Epithelial cell of proximal tubule (primary cell): ENCODE results near the gene KLHDC7B. TPM values are rescaled to one million over a fixed set of nuclear protein-coding genes. Genes with fewer than 3 reads are reported as not detected.
A peak's percentile ranks its signal among the peaks of the same experiment; 100 is the strongest.

Experiments
- DNase-seq: peaks from one replicate; pipeline ENCODE4 v3.0.0-alpha.2; 2011; ENCODE audit warnings: low read depth
- H3K4me3 ChIP-seq: 2 replicates; pipeline ENCODE4 v1.5.1; 2011; ENCODE audit warnings: low read depth, mild to moderate bottlenecking, low read length
- total RNA-seq: library from RNA; depleted of rRNA; stranded (reverse); fragments of >200 nt; gene quantifications from 2 replicates; pipeline ENCODE4 v1.2.3, GENCODE V29; 2015
- TF ChIP-seq, protein P1 (sequence below): conservative IDR thresholded peaks from 2 replicates; pipeline ENCODE4 v1.5.1; 2012; ENCODE audit warnings: low read depth, mild to moderate bottlenecking, low read length

The KLHDC7B gene
- total RNA-seq, 1 donor from 2014 or later: not detected

DNA sequence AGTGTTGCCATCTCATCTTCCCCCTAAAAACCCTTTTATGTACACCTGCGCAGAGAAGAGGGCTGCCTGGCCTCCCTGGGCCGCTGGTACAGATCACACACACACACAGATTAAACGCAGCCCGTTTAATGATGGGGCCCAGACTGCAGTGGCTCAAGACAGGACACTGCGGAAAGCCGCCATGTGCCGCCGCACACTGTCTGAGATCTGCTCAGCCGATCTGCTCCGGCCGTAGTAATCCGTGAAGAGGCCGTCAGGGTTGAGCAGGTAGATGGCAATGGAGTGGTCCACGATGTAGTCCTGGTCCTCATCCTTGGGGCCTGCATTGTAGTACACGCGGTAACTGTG lies 22.3 kb upstream of the KLHDC7B start:
- DNase-seq: no peak
- no peak overlapping the region for H3K4me3 ChIP-seq
- TF ChIP-seq, protein P1, sequence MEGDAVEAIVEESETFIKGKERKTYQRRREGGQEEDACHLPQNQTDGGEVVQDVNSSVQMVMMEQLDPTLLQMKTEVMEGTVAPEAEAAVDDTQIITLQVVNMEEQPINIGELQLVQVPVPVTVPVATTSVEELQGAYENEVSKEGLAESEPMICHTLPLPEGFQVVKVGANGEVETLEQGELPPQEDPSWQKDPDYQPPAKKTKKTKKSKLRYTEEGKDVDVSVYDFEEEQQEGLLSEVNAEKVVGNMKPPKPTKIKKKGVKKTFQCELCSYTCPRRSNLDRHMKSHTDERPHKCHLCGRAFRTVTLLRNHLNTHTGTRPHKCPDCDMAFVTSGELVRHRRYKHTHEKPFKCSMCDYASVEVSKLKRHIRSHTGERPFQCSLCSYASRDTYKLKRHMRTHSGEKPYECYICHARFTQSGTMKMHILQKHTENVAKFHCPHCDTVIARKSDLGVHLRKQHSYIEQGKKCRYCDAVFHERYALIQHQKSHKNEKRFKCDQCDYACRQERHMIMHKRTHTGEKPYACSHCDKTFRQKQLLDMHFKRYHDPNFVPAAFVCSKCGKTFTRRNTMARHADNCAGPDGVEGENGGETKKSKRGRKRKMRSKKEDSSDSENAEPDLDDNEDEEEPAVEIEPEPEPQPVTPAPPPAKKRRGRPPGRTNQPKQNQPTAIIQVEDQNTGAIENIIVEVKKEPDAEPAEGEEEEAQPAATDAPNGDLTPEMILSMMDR: no peak

DNA sequence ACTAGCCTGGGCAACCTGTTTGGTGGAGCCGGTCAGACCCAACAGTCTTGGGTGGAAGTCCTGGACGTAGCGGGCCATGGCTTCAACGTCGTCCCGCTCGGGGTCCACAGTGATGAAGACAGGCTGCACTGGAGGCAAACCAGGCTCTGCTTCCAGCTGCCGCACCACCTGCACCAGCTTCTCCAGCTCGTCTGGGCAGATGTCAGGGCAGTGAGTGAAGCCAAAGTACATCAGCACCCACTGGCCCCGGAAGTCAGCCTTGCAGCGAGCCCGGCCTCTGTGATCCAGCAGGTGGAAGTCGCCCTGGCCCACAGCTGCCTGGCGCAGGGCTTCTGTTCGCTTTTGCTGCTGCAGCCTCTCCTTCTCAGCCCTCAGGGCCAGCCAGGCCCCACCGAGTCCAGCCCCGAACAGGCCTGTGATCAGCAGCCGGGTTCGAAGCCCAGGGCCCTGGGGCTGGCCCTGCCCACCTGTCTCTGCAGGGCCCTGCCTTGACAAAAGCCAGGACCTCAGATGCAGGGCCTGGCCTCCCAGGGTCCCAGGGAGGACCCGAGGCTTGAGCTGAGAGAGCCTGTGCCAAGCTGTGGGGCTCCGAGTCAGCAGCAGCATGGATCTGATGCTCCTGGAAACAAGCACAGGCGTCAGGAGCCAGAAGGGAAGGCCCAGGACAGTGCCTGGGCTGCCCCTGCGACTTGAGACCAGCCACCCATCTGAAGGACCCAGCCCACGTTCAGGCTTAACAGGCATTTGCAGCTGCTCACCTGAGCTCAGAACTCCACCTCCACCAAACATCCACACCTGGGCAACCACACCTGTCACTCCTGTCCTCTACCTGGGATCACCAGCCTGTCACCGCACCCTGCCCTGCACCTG lies 21.7 kb upstream of the KLHDC7B start:
- no peak for DNase-seq
- H3K4me3 ChIP-seq: peak overlapping the region; percentile 73
- TF ChIP-seq, protein P1: no peak

DNA sequence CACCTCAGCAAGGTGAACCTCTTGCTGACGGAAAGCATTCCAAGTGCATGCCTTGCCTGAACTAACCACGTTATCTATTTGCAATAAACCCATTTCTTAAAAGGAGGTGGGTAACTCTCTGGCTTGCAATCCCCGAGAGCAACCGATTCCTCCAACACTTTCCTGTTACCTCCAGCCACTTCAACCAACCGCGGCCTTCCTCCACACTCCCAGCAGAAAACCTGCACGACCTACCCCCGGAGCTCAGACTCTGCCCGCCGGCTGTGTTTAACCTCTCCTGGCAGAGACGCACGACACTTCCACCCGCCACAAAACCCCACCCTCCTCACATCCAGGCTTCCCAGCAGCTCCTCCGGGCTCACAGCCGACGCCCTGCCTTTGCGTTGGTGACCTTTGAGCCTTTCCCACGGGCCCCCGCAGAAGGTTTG lies 21.0 kb upstream of the KLHDC7B start:
- peak overlapping the region; percentile 73 for H3K4me3 ChIP-seq
- TF ChIP-seq, protein P1: no peak
- DNase-seq: no peak

GRCh38 chr22:50525104-50525857 lies 20.4 kb upstream of the KLHDC7B start, which contains the start of gene SCO2:
Gene SCO2 (minus strand): TSS chr22:50525598. CDS start chr22:50524411, 1,187 bp downstream.
- H3K4me3 ChIP-seq: peak within 1 kb of the TSS; percentile 73
- no peak for DNase-seq
- TF ChIP-seq, protein P1: peak; percentile 52

- TF ChIP-seq, protein P1: no peak
- peak overlapping the region; percentile 73 for H3K4me3 ChIP-seq
- no peak for DNase-seq
Measured at GRCh38 chr22:50525858-50526107, 19.9 kb upstream of the KLHDC7B start.

GRCh38 chr22:50526108-50526833 lies 19.4 kb upstream of the KLHDC7B start:
- TF ChIP-seq, protein P1: peak; percentile 48
- H3K4me3 ChIP-seq: peak overlapping the region; percentile 73
- DNase-seq: no peak
